RPMI7951 (cell line): ENCODE measurements around the gene IRF2BP1. TPM values are rescaled to one million over a fixed set of nuclear protein-coding genes. Genes with fewer than 3 reads are reported as not detected.

Source experiments
- DNase-seq: peaks from one replicate; pipeline ENCODE4 v3.0.0-alpha.2; 2012; ENCODE audit warnings: low read depth
- total RNA-seq: library from RNA; depleted of rRNA; stranded (reverse); fragments of >200 nt; shearing (Covaris generic); gene quantifications from 2 replicates; pipeline ENCODE4 v1.2.3, GENCODE V29; 2014; rRNA removed

The IRF2BP1 gene, protein sequence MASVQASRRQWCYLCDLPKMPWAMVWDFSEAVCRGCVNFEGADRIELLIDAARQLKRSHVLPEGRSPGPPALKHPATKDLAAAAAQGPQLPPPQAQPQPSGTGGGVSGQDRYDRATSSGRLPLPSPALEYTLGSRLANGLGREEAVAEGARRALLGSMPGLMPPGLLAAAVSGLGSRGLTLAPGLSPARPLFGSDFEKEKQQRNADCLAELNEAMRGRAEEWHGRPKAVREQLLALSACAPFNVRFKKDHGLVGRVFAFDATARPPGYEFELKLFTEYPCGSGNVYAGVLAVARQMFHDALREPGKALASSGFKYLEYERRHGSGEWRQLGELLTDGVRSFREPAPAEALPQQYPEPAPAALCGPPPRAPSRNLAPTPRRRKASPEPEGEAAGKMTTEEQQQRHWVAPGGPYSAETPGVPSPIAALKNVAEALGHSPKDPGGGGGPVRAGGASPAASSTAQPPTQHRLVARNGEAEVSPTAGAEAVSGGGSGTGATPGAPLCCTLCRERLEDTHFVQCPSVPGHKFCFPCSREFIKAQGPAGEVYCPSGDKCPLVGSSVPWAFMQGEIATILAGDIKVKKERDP
- 12.1 and 19.4 TPM in 2 replicates for total RNA-seq

DNA sequence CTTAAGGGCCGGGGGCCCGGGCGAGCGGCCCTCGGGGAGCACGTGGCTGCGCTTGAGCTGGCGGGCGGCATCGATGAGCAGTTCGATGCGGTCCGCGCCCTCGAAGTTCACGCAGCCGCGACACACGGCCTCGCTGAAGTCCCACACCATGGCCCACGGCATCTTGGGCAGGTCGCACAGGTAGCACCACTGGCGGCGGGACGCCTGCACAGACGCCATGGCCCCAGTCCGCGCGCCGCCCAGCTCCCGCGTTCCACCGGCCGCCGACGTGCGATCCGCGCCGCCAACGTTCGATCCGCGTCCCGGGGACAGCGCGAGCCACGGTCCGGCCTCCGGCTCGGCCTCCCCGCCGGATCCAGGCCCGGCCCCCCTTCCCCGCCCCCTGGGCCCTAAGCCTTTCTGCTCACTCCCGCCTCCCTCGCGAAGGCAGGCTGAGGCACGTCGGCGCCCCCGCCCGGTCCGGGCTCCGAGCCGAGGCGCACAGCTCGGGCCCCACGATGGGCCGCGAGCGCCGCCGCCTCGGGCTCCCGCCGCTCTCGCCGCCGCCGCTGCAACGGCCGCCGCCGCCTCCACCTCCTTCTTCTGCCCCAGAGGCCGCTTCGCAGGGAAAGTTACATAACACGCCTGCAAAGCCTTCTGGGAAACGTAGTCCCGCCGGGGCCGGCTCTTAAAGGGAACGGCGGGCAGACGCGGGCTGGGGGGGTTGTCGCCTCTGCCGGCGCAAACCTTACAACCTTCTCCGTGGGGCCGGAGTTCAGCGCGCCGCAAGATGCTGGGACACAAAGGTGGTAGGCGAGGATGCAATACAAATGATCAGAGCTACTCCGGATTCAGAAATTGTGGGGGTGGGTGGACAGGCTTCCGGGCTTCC lies at the start of gene IRF2BP1:
Gene IRF2BP1, minus strand, starts transcription at position 586 of the 871 bp plus-strand sequence. Its CDS starts 367 bp downstream, at position 219.
- peak; percentile 92 for DNase-seq

DNA sequence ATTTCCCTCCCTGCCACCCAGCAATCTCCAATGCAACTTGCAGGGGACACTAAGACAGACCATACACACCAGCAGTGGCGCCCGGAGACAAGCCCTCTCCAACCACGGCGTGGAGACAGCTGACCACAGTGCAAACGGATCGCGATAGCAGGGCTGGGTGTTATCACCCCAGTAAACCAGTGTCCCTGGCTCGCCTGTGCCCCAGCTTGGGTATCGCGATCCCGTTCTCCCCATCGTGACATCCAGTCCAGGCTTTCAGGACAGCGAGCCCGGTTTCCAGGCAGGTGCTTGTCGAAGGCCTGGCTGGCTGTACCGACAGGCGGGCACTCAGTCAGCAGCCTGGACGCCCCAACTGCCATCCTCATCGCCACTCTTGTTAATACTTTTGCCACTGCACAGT lies 49.3 kb upstream of the IRF2BP1 start:
- DNase-seq, result no peak

DNA sequence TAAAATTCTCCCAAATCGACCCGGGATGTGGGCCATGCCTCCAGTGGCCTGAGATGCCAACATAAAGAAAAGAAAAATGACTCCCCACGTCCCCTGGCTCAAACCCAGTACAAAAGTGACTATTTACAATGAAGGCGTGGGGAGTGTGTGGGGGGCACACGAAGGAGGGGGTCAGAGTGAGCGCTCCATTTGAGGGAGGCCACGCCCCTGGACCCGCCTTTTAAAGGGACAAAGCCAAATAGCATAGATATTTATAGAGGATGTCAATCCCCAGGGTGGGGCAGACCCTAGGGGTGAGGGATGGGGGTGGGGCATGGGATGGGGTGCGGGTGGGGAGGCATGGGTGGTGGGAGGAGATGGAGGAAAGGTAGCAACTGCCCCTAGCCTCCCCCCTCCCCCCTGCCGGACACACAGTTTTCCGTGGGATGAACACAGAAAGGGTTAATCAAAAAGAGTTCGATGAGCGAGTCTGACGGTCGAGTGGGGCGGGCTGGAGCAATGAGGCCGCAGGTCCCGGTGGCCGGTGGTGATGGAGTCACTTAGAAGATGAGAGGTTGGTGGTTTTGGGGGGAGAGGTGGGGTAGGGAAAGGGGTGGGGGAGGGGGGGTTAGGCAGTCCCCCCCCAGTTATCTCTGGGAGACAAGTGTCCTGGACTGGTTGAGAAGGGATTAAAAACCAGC lies 48.8 kb upstream of the IRF2BP1 start:
- no peak for DNase-seq

GRCh38 chr19:45933759-45934158 lies 47.8 kb upstream of the IRF2BP1 start:
- no peak for DNase-seq

DNA sequence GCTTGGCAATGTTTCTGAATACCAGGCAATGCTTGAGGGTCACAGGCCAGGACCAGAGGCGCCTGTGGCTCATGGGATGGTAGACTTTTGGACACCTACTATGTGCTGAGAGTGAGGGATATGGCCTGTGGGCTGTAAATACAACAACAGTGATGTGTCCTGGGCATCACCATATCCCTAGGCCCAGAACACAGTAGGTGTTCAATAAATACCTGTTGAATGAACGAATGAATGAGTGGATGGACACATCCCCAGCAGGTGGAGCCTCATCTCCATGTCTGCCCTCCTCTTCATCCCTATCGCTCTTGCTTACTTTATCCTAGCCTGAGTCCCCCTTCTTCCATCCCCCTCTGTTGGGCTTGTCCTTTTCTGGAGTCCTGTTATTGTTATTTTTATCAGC lies 45.1 kb upstream of the IRF2BP1 start:
- no peak for DNase-seq

- no peak for DNase-seq
Measured at GRCh38 chr19:45929247-45929646, 43.3 kb upstream of the IRF2BP1 start.

DNA sequence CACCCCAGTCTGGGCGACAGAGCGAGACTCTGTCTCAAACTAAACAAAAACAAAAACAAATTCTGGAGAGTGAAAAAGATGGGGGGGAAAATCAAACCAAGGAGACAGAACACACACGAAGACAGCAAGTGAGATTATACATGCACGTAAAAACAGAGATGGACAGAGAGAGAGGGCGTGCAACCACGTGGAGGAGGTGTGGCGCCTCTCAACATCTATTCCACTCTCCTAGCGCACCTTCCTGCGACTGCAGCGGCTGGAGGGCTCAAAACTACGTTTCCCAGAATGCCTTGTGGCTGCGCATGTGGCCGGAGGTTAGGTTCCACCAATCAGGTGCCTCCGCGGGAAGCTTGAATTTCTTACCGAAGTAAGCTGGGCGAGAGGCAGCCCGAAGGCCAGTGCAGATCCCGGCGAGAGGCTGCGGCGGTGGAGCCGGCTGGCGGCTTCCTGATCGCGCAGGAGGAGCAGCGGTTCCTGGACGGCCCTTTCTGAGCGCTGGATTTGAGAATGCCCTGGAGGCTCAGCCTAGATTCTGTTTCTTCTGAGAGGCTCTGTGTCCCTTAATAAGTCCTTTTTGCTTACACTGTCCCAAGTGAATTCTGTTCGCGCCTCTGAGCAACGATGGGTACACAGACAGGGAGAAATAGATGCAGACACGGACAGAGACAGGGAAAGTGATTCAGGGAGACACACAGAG lies 41.8 kb upstream of the IRF2BP1 start:
- peak; percentile 88 for DNase-seq

- no peak for DNase-seq
Measured at GRCh38 chr19:45924891-45925447, 39.0 kb upstream of the IRF2BP1 start.

DNA sequence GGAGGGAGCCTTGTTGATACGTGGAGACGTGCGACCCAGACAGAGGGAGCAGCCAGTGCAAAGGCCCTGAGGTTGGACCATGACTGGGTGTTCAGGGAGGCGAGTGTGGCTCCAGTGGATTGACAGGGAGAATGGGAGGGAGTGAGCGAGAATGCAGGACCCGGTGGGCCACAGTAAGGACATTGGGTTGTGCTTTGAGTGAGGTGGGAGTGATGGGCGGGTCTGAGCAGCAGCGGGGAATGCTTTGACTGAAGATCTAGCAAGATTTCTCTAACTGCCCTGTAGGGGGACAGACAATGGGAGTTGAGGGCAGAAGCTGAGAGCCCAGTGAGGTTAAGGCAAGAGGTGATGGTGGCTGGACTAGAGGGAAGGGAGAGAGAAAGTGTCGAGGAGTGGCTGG lies 36.3 kb upstream of the IRF2BP1 start:
- DNase-seq, result peak; percentile 24

GRCh38 chr19:45920458-45920857 lies 34.5 kb upstream of the IRF2BP1 start:
- no peak for DNase-seq

GRCh38 chr19:45919678-45920077 lies 33.7 kb upstream of the IRF2BP1 start:
- no peak for DNase-seq

DNA sequence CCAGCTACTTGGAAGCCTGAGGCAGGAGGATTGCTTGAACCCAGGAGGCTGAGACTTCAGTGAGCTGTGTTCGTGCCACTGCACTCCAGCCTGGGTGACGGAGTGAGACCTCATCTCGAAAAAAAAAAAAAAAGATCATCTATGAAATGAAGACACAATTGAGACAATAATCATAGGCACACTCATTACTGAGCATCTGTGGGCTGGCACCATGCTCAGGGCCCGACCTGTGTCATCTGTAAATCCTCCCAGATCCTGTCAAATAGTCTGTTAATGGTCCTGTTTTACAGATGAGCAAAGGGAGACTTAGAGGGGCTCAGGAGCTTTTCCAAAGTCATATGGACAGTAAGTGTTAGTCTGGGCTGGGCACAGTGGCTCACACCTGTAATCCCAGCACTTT lies 32.8 kb upstream of the IRF2BP1 start:
- no peak for DNase-seq

DNA sequence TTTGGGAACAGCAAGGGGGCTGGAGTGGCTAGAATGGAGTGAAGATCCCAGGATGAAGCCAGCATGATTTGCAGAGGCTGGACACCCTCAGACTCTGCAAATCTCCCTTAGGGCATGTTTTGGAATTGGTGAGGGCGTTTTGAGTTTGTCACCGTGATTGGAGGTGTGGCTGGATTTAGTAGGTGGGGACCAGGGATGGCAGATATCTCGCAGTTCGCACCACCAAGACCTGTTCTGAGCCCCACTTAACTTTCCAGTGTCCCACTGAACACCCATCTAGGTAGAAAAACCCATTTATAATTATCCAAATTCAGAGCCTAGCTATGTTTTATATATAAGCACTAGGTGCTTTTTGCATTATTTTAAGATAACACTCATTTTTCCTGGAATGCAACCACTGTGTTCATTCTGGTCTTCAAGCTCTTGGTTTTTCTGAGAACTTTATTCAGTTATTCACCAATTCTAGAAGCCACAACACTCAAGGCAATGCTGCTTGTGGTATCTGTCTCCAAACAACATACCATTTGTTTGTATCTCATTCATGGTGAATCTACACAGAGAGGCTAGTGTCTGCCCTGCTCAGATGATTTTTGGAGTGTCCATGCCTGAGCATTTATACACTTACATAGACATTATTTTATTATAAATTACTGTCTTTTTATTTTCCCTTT lies 31.6 kb upstream of the IRF2BP1 start:
- peak; percentile 24 for DNase-seq

GRCh38 chr19:45913874-45914830 lies 28.2 kb upstream of the IRF2BP1 start, which contains the start of gene NANOS2:
Gene NANOS2, minus strand, starts transcription at chr19:45914778. Its CDS starts 85 bp downstream, at chr19:45914693.
- DNase-seq, result no peak

- DNase-seq, result no peak
Measured at GRCh38 chr19:45911291-45911690, 25.4 kb upstream of the IRF2BP1 start.

- DNase-seq, result peak; percentile 42
Measured at GRCh38 chr19:45908956-45909355, 23.0 kb upstream of the IRF2BP1 start.

DNA sequence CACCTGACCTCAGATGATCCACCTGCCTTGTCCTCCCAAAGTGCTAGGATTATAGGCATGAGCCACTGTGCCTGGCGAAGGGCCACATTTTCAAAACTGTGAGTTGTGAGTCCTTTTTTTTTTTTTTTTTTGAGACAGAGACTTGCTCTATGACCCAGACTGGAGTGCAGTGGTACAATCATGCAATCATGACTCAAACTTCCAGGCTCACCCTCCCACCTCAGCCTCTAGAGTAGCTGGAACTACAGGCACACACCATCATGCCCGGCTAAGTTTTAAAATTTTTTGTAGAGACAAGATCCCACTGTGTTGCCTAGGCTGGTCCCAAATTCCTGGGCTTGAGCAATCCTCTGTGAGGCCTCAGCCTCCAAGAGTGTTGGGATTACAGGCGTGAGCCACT lies 20.3 kb upstream of the IRF2BP1 start:
- peak; percentile 18 for DNase-seq

DNA sequence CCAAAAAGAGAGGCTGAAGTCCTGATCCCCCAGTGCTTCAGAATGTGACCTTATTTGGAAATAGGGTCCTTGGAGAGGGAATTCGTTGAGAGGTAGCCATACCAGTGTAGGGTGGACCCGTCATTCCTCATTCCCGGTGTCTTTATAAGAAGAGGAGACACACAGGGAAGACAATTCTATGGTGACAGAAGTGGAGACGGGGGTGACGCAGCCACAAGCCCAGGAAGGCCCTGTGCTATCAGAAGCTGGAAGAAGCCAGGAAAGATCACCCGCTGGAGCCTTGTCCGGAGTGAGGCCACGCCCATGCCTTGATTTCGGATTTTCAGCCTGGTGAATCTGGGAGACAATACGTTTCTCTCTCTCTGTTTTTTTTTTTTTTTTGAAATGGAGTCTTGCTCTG lies 19.1 kb upstream of the IRF2BP1 start:
- DNase-seq, result no peak
